H1 (cell line): Measurements from ENCODE around the gene CDC42SE2. TPM values are rescaled to one million over a fixed set of nuclear protein-coding genes. Genes with fewer than 3 reads are reported as not detected.

Experiments
- CHD2 ChIP-seq: IDR thresholded peaks from 2 replicates; pipeline ENCODE4 v1.6.1; 2012; ENCODE audit warnings: low read length, improper control_type of control experiment
- KDM5A ChIP-seq: fragments of 200-600 bp; IDR thresholded peaks from 2 replicates; pipeline ENCODE4 v1.7.1; 2012; ENCODE audit warnings: mild to moderate bottlenecking, low read length, inconsistent platforms, mixed read lengths
- NANOG ChIP-seq: IDR thresholded peaks from 2 replicates; pipeline ENCODE4 v1.6.1; 2011; ENCODE audit warnings: low read length, low read depth, mild to moderate bottlenecking, inconsistent platforms; ENCODE audit not compliant: insufficient read depth, poor library complexity, severe bottlenecking
- RNF2 ChIP-seq: fragments of 200-900, 300-1000 bp; sonication (generic); IDR thresholded peaks from 2 replicates; pipeline ENCODE4 v1.7.1; 2016; ENCODE audit warnings: borderline replicate concordance, low read depth, mild to moderate bottlenecking, antibody characterized with exemption, low read length; ENCODE audit not compliant: poor library complexity, severe bottlenecking; ENCODE audit errors: missing control alignments
- SP2 ChIP-seq: IDR thresholded peaks from 2 replicates; pipeline ENCODE4 v1.6.1; 2012; ENCODE audit warnings: mild to moderate bottlenecking, low read length, inconsistent platforms
- polyA plus RNA-seq, 7 experiments: library from polyadenylated mRNA; depleted of rRNA in 3 of 7; stranded (reverse) in 5 of 7; unstranded in 2 of 7; fragments of >200 nt in 5 of 7; fragments of 200-250 nt in 2 of 7; gene quantifications; 1 replicate in 5 of 7; 2 replicates in 1 of 7; 4 replicates in 1 of 7; pipeline versions ENCODE4 v1.2.1 to v1.2.3, GENCODE V29; 2011 to 2013; ENCODE audit warnings: missing spikeins in 2 of 7, mixed read lengths in 2 of 7
- total RNA-seq: library from RNA; stranded (reverse); fragmentation: NEBNext Ultra II Directional; extraction: Animal tissue kit (Norgen Biotek cat#: 25700); gene quantifications from 2 replicates; pipeline ENCODE4 v1.2.1, GENCODE V29; 2021
- TF ChIP-seq, protein P1 (sequence below): IDR thresholded peaks from 2 replicates; pipeline ENCODE4 v1.6.1; 2012; ENCODE audit warnings: inconsistent platforms

Gene CDC42SE2
- total and polyA plus RNA-seq, 2 of the 8 experiments (the other 6 are each of a cell fraction or from before 2014, with no cell fraction given): 16.7 to 30.8 TPM

GRCh38 chr5:131272724-131273123 lies 8.9 kb downstream of the CDC42SE2 start (continued):
- TF ChIP-seq KDM5A: no peak
- TF ChIP-seq, protein P1, sequence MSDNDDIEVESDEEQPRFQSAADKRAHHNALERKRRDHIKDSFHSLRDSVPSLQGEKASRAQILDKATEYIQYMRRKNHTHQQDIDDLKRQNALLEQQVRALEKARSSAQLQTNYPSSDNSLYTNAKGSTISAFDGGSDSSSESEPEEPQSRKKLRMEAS: no peak
- no peak for TF ChIP-seq NANOG
- TF ChIP-seq CHD2: no peak
- TF ChIP-seq RNF2: no peak
- no peak for TF ChIP-seq SP2
